Mucosa of descending colon (tissue), 3 donors: Measurements from ENCODE around the gene SPEG. TPM values are rescaled to one million over a fixed set of nuclear protein-coding genes. Genes with fewer than 3 reads are reported as not detected.

ENCODE experiments used
- ATAC-seq: fragments of 200-7000 bp; cut with Tn5 transposase; one replicate; pipeline ENCODE4 v1.9.1; 2020; ENCODE audit warnings: mild to moderate bottlenecking, moderate library complexity
- DNase-seq, 3 donors: peaks; one replicate each; pipeline ENCODE4 v3.0.0-alpha.2; 2020
- H3K36me3 ChIP-seq: fragments of 200-600 bp; one replicate; pipeline ENCODE4 v1.8.0; 2021; ENCODE audit warnings: low read depth, mild to moderate bottlenecking
- H3K4me1 ChIP-seq: fragments of 200-600 bp; one replicate; pipeline ENCODE4 v1.8.0; 2021; ENCODE audit warnings: low read depth, mild to moderate bottlenecking
- H3K4me3 ChIP-seq: fragments of 200-600 bp; one replicate; pipeline ENCODE4 v1.8.0; 2021; ENCODE audit warnings: mild to moderate bottlenecking
- H3K9me3 ChIP-seq: fragments of 200-600 bp; one replicate; pipeline ENCODE4 v1.8.0; 2021; ENCODE audit warnings: mild to moderate bottlenecking
- intact Hi-C, 2 donors: fragments of 100-400 bp; cut with DNase I in 1 of 2; cut with micrococcal nuclease in 1 of 2; formaldehyde crosslinking; loops; one replicate each; pipeline versions ENCODE4 v1.11.0 to v1.11.1; 2022; cut with DNase I, micrococcal nuclease
- total RNA-seq, 3 donors: library from RNA; stranded (reverse); fragmentation: NEBNext Ultra II Directional in 2 of 3; extraction: Animal tissue kit (Norgen Biotek cat#: 25700) in 2 of 3; gene quantifications; one replicate each; pipeline versions ENCODE4 v1.2.1 to v1.2.4, GENCODE V29; 2021 to 2023
- TF ChIP-seq, protein P1 (sequence below): fragments of 200-600 bp; IDR thresholded peaks from one replicate; pipeline ENCODE4 v1.8.0; 2022; ENCODE audit warnings: antibody characterized with exemption, mild to moderate bottlenecking
- donor health status: DM: no; HTN: no; CAD: no; lungs with moderate emphysema.
- donor health status: DM: no; HTN: no; CAD: no.
- donor health status: DM: no; HTN: yes; CAD: no.

SPEG gene
- total RNA-seq, 3 donors from 2014 or later, result 7.9 to 242 (median 22.2) TPM

GRCh38 chr2:219540784-219541504, 106.3 kb downstream of the SPEG start:
- H3K4me3 ChIP-seq, result no peak overlapping the region
- peaks cover 15% of the 10 kb centered on the region for H3K4me1 ChIP-seq
- H3K36me3 ChIP-seq, result no peaks in the 10 kb centered on the region
- no peaks in the 10 kb centered on the region for H3K9me3 ChIP-seq
- TF ChIP-seq, protein P1, sequence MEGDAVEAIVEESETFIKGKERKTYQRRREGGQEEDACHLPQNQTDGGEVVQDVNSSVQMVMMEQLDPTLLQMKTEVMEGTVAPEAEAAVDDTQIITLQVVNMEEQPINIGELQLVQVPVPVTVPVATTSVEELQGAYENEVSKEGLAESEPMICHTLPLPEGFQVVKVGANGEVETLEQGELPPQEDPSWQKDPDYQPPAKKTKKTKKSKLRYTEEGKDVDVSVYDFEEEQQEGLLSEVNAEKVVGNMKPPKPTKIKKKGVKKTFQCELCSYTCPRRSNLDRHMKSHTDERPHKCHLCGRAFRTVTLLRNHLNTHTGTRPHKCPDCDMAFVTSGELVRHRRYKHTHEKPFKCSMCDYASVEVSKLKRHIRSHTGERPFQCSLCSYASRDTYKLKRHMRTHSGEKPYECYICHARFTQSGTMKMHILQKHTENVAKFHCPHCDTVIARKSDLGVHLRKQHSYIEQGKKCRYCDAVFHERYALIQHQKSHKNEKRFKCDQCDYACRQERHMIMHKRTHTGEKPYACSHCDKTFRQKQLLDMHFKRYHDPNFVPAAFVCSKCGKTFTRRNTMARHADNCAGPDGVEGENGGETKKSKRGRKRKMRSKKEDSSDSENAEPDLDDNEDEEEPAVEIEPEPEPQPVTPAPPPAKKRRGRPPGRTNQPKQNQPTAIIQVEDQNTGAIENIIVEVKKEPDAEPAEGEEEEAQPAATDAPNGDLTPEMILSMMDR, result no peak
- DNase-seq (peak in 1 of 3 donors; percentile 41), ATAC-seq (no peak)
- intact Hi-C loops, result no loop called here

DNA sequence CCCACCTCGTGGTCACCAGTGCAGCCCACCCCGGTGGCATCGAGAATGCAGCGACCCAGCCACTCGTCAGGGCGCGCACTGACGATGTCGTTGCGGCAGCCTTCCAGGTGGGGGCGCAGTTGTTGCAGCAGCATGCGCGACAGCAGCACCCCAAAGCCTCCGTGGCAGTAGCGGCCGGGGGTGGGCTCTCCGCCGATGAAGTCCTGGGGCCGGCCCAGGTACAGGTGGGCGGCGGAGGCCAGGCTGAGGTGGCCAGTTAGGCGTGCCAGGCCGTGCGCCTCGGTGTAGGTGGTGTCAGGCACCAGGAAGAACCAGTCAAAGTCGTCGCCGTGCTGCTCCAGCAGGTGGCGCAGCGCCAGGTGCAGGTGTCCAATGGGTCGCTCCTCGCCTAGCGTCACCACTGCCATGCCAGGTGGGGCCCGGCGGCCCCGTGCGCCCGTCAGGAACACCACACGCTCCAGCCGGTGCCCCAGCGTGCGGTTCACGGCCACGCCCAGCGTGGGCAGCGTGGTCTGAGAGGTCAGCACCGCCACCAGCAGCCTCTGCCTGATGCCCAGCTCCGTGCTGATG, 107.1 kb downstream of the SPEG start:
- Histone ChIP-seq H3K4me1 (peaks cover 15% of the 10 kb centered on the region), H3K4me3 (no peak overlapping the region), H3K36me3 (no peaks in the 10 kb centered on the region), H3K9me3 (no peaks in the 10 kb centered on the region)
- TF ChIP-seq, protein P1, result peak; percentile 95
- DNase-seq (peak; percentile 92 to 95 (median 95)), ATAC-seq (peak; percentile 69)
- intact Hi-C loops, result no loop called here

DNA sequence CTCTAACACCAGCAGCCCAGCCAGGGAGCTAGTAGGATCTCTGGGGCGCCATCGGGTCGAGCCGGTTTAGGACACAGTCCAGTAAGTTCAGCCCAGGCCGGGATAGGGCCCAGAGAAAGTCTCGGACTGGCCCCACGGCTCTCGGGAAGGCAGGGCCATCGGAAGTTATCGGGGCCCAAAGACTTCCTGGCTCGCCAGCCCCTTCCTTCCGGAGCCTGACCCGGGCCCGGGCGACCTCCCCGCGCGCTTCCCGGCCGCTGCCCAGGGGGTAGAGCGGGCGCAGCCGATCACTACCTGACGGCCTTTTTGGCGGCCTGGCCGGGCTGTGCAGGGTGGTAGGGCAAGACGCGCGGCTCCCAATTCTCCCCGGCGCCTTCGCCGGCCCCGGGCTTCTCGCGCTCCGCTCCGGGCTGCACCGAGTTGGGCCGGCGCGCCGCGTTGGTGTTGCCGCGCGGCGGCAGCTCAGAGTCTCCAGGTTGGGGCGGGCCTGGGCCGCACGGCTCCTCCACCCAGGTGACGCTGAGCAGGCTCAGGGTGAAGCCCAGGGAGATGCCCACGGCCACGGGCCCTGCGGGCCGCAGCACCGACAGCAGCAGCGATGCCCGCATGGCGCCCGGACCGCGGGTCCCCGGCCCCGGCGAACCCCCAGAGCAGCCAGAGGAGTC, 108.4 kb downstream of the SPEG start:
- Histone ChIP-seq H3K4me1 (peaks cover 15% of the 10 kb centered on the region), H3K36me3 (no peaks in the 10 kb centered on the region), H3K9me3 (no peaks in the 10 kb centered on the region), H3K4me3 (peak overlapping the region; percentile 41)
- TF ChIP-seq, protein P1, result no peak
- DNase-seq, result peak in 1 of 3 donors; percentile 44
- ATAC-seq, result peak; percentile 63
- intact Hi-C loops, result no loop called here

DNA sequence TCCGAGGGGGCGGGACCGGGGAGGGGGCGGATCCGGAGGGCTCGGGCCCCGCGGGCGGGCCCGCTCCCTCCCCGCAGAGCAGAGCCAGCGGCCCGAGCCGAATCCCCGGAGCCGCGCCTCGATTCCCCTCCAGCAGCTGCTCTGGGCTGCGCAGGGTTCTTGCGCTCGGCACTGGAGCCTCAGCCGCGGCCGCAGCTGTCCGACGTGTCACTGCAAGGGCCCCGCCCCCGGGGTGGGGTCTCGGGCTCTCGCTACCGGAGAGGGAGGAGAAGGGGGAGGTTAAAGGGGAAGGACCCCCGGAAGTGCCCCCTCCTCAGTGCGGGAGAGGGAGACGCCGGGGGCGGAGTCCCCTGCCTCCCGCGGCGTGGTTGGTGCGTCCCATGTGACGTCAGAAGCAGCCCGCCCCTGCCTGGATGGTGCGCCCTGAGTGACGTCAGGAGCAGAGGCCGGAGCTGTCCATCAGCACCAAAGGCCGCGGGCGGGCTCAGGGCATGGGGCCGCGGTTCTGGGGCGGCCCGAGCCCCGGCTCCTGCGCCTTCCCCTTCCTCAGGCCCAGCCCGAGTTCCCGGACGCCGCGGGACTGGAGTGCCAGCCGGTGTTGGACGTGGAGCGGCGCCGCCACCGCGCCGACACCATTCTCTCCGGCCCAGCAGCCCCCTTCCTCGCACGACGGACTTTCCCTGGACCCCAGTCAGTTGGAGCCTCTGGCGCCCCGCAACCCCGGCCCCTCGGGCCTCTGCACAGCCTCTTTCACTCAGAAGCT, 109.1 kb downstream of the SPEG start, which contains the start of the genes CHPF and TMEM198:
Gene CHPF (minus strand): TSS at position 214 of the 763 bp plus-strand sequence. CDS start 271 bp downstream, outside the sequence.
Gene TMEM198 (plus strand): TSS at position 433 of the 763 bp plus-strand sequence. CDS start 700 bp downstream, outside the sequence.
- peak; percentile 89 for ATAC-seq
- intact Hi-C loops, result no loop called here
- DNase-seq, result peak; percentile 97 to 98 (median 98)
- TF ChIP-seq, protein P1, result no peak
- Histone ChIP-seq H3K4me3 (peak within 1 kb of the TSS; percentile 41), H3K9me3 (no peaks in the 10 kb centered on the region), H3K4me1 (peaks cover 15% of the 10 kb centered on the region), H3K36me3 (no peaks in the 10 kb centered on the region)

GRCh38 chr2:219544567-219544966, 109.9 kb downstream of the SPEG start:
- intact Hi-C loops, result no loop called here
- TF ChIP-seq, protein P1, result no peak
- no peak for ATAC-seq

More at GRCh38 chr2:219544567-219544966, 109.9 kb downstream of the SPEG start:
- peak in 1 of 3 donors; percentile 46 for DNase-seq
- no peak overlapping the region for H3K4me3 ChIP-seq
- H3K4me1 ChIP-seq, result peaks cover 15% of the 10 kb centered on the region
- no peaks in the 10 kb centered on the region for H3K9me3 ChIP-seq
- no peaks in the 10 kb centered on the region for H3K36me3 ChIP-seq
